ENCODE data around the gene CAMK2B.

Gene CAMK2B

GRCh38 chr7:44273681-44274622 lies 51.4 kb downstream of the CAMK2B start:
- no peak overlapping the region for H3K4me3 ChIP-seq (ENCODE audit: low read length, poor library complexity, severe bottlenecking)
- H3F3A ChIP-seq (ENCODE audit: low read depth): no peaks in the 10 kb centered on the region
- no peaks in the 10 kb centered on the region for H3K9me2 ChIP-seq (replicated peaks; ENCODE audit: low read depth, low read length)
- H3K9me3 ChIP-seq (ENCODE audit: insufficient read depth, low read depth, low read length): no peaks in the 10 kb centered on the region
- H3K36me3 ChIP-seq (ENCODE audit: insufficient read depth, low read length): no peaks in the 10 kb centered on the region
- TF ChIP-seq CTCF (conservative IDR thresholded peaks at IDR 0.05; ENCODE audit: low read length) (no peak), EZH2phosphoT487 (IDR thresholded peaks at IDR 0.05; ENCODE audit: borderline replicate concordance) (no peak)
- H2AFZ ChIP-seq (ENCODE audit: low read length): no peak overlapping the region
- H4K20me1 ChIP-seq (ENCODE audit: insufficient read depth, low read length, poor library complexity, severe bottlenecking): no peaks in the 10 kb centered on the region
- no peak overlapping the region for H3K9ac ChIP-seq (ENCODE audit: low read depth, low read length, poor library complexity, severe bottlenecking)
- H3K27me3 ChIP-seq (ENCODE audit: insufficient read depth, low read length, poor library complexity, severe bottlenecking): no peaks in the 10 kb centered on the region
- no peaks in the 10 kb centered on the region for H3K79me2 ChIP-seq (ENCODE audit: insufficient read depth, low read length)
- H3K4me2 ChIP-seq (ENCODE audit: low read depth, low read length, poor library complexity, severe bottlenecking): no peak overlapping the region
- H3K4me1 ChIP-seq (ENCODE audit: insufficient read depth, low read length, poor library complexity, severe bottlenecking): no peaks in the 10 kb centered on the region

- TF ChIP-seq EZH2phosphoT487 (IDR thresholded peaks at IDR 0.05; ENCODE audit: borderline replicate concordance): no peak
- no peak for TF ChIP-seq CTCF (conservative IDR thresholded peaks at IDR 0.05; ENCODE audit: low read length)
- no peaks in the 10 kb centered on the region for H3K9me3 ChIP-seq (ENCODE audit: insufficient read depth, low read depth, low read length)
- no peaks in the 10 kb centered on the region for H3K36me3 ChIP-seq (ENCODE audit: insufficient read depth, low read length)
- H4K20me1 ChIP-seq (ENCODE audit: insufficient read depth, low read length, poor library complexity, severe bottlenecking): no peaks in the 10 kb centered on the region
- no peak overlapping the region for H2AFZ ChIP-seq (ENCODE audit: low read length)
- H3K9ac ChIP-seq (ENCODE audit: low read depth, low read length, poor library complexity, severe bottlenecking): no peak overlapping the region
- H3K4me2 ChIP-seq (ENCODE audit: low read depth, low read length, poor library complexity, severe bottlenecking): no peak overlapping the region
- no peaks in the 10 kb centered on the region for H3K4me1 ChIP-seq (ENCODE audit: insufficient read depth, low read length, poor library complexity, severe bottlenecking)
- no peak overlapping the region for H3K4me3 ChIP-seq (ENCODE audit: low read length, poor library complexity, severe bottlenecking)
- no peaks in the 10 kb centered on the region for H3K9me2 ChIP-seq (replicated peaks; ENCODE audit: low read depth, low read length)
- no peaks in the 10 kb centered on the region for H3K79me2 ChIP-seq (ENCODE audit: insufficient read depth, low read length)
- no peaks in the 10 kb centered on the region for H3F3A ChIP-seq (ENCODE audit: low read depth)
- H3K27me3 ChIP-seq (ENCODE audit: insufficient read depth, low read length, poor library complexity, severe bottlenecking): no peaks in the 10 kb centered on the region
These were observed 52.4 kb downstream of the CAMK2B start for GRCh38 chr7:44272981-44273380.

GRCh38 chr7:44272456-44272855 lies 52.9 kb downstream of the CAMK2B start:
- TF ChIP-seq CTCF (conservative IDR thresholded peaks at IDR 0.05; ENCODE audit: low read length): no peak
- TF ChIP-seq EZH2phosphoT487 (IDR thresholded peaks at IDR 0.05; ENCODE audit: borderline replicate concordance): no peak
- Histone ChIP-seq H3K4me1 (ENCODE audit: insufficient read depth, low read length, poor library complexity, severe bottlenecking) (no peaks in the 10 kb centered on the region), H3K4me3 (ENCODE audit: low read length, poor library complexity, severe bottlenecking) (no peak overlapping the region), H3K9ac (ENCODE audit: low read depth, low read length, poor library complexity, severe bottlenecking) (no peak overlapping the region), H4K20me1 (ENCODE audit: insufficient read depth, low read length, poor library complexity, severe bottlenecking) (no peaks in the 10 kb centered on the region), H3F3A (ENCODE audit: low read depth) (no peaks in the 10 kb centered on the region), H2AFZ (ENCODE audit: low read length) (no peak overlapping the region), H3K27me3 (ENCODE audit: insufficient read depth, low read length, poor library complexity, severe bottlenecking) (no peaks in the 10 kb centered on the region), H3K4me2 (ENCODE audit: low read depth, low read length, poor library complexity, severe bottlenecking) (no peak overlapping the region), H3K9me3 (ENCODE audit: insufficient read depth, low read depth, low read length) (no peaks in the 10 kb centered on the region), H3K36me3 (ENCODE audit: insufficient read depth, low read length) (no peaks in the 10 kb centered on the region), H3K9me2 (replicated peaks; ENCODE audit: low read depth, low read length) (no peaks in the 10 kb centered on the region), H3K79me2 (ENCODE audit: insufficient read depth, low read length) (no peaks in the 10 kb centered on the region)

Data from Loucy (cell line).